Keratinocyte (primary cell): Measurements from ENCODE around the gene MAGI2.

Source experiments
- CTCF ChIP-seq, 3 experiments: IDR thresholded peaks in 1 of 3; conservative IDR thresholded peaks in 1 of 3; optimal IDR thresholded peaks in 1 of 3; 2 replicates in 2 of 3; 3 replicates in 1 of 3; pipeline versions ENCODE3 to v1.5.1; 2011; ENCODE audit warnings: low read length in 3 of 3, mild to moderate bottlenecking in 3 of 3, moderate library complexity in 2 of 3, control low read depth in 1 of 3, inconsistent platforms in 1 of 3; ENCODE audit not compliant: insufficient read depth in 2 of 3; ENCODE audit errors: extremely low read depth in 1 of 3
- EZH2 ChIP-seq: IDR thresholded peaks from one replicate; pipeline ENCODE4 v1.6.1; 2012; ENCODE audit warnings: inconsistent platforms, mild to moderate bottlenecking, low read length, moderate library complexity

DNA sequence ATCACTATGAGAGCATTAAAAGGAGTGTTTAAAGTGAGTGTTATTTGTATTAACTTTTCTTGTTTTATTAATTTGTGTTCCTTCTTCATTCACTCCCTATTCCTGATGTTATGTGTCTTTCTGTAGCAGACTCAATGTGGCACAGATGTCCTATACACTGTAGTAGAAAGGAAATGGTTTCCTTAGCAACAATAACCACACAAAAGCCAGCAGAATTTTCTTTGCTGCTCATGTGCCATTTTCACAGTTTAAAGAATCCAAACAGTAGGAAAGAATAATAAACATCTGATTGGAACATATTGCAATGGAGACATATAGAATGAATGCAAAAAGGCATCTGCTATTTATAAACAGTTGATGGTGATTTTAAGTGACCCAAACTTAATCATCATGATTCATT lies 891.3 kb downstream of the MAGI2 start:
- TF ChIP-seq CTCF (optimal IDR thresholded peaks at IDR 0.05 in 1 of 3, IDR thresholded peaks at IDR 0.05 in 1 of 3, conservative IDR thresholded peaks at IDR 0.05 in 1 of 3; ENCODE audit: extremely low read depth in 1 of 3, insufficient read depth in 2 of 3, low read length in 3 of 3) (no peak), EZH2 (no peak)
